CD4-positive, alpha-beta T cell (primary cell): ENCODE data around the gene DAPK3. TPM values are rescaled to one million over a fixed set of nuclear protein-coding genes. Genes with fewer than 3 reads are reported as not detected.

ENCODE experiments used
- ATAC-seq: fragments of 200-7000 bp; cut with Tn5 transposase; one replicate; pipeline ENCODE4 v1.10.0; 2022; ENCODE audit warnings: mild to moderate bottlenecking; ENCODE audit not compliant: poor library complexity
- CTCF ChIA-PET: fragments of 350-600 bp; sonication (Branson Sonifier 250); formaldehyde crosslinking; loops from one replicate; lab custom pipeline; 2021; ENCODE audit warnings: antibody characterized with exemption, inconsistent platforms; lab: Charles Lee
- POLR2A ChIA-PET: fragments of 350-600 bp; sonication (Branson Sonifier 250); formaldehyde crosslinking; loops from one replicate; lab custom pipeline; 2021; ENCODE audit warnings: antibody characterized with exemption, inconsistent platforms; lab: Charles Lee
- DNase-seq, 14 experiments: peaks; one replicate each; pipeline ENCODE4 v3.0.0-alpha.2; 2013 to 2020; ENCODE audit warnings: mixed read lengths in 2 of 14
- H3K27ac ChIP-seq, 2 donors: one replicate each; pipeline versions ENCODE4 v1.5.1 to v1.7.0; 2013; ENCODE audit warnings: low read length in 2 of 2, low read depth in 1 of 2, mild to moderate bottlenecking in 1 of 2
- H3K27me3 ChIP-seq, 2 experiments: 1 replicate in 1 of 2; 2 replicates in 1 of 2; pipeline versions ENCODE4 v1.6.1 to v1.7.0; 2013; ENCODE audit warnings: low read length in 2 of 2, control low read depth in 1 of 2, mild to moderate bottlenecking in 1 of 2, moderate library complexity in 1 of 2; ENCODE audit not compliant: insufficient read depth in 2 of 2, control insufficient read depth in 1 of 2
- H3K36me3 ChIP-seq: one replicate; pipeline ENCODE4 v1.6.1; 2013; ENCODE audit warnings: low read length, control low read depth; ENCODE audit not compliant: insufficient read depth
- H3K4me1 ChIP-seq: one replicate; pipeline ENCODE4 v1.6.1; 2013; ENCODE audit warnings: low read length, control low read depth; ENCODE audit not compliant: insufficient read depth
- H3K4me3 ChIP-seq: one replicate; pipeline ENCODE4 v1.5.1; 2013; ENCODE audit warnings: mild to moderate bottlenecking, low read length, moderate library complexity
- H3K9me3 ChIP-seq, 2 experiments: 1 replicate in 1 of 2; 2 replicates in 1 of 2; pipeline versions ENCODE4 v1.6.1 to v1.7.0; 2013; ENCODE audit warnings: low read length in 2 of 2, mild to moderate bottlenecking in 2 of 2, control low read depth in 1 of 2, moderate library complexity in 1 of 2; ENCODE audit not compliant: control insufficient read depth in 1 of 2, insufficient read depth in 1 of 2
- H3K27ac Mint-ChIP-seq: one replicate; pipeline ENCODE4 v1.8.0; 2020; ENCODE audit warnings: mixed read lengths
- H3K27me3 Mint-ChIP-seq: one replicate; pipeline ENCODE4 v1.8.0; 2021; ENCODE audit warnings: mixed read lengths
- H3K36me3 Mint-ChIP-seq: one replicate; pipeline ENCODE4 v1.8.0; 2021; ENCODE audit warnings: low read depth, mixed read lengths
- H3K4me1 Mint-ChIP-seq: one replicate; pipeline ENCODE4 v1.8.0; 2021; ENCODE audit warnings: low read depth, mixed read lengths
- H3K4me3 Mint-ChIP-seq: one replicate; pipeline ENCODE4 v1.8.0; 2020; ENCODE audit warnings: mild to moderate bottlenecking, mixed read lengths
- H3K9me3 Mint-ChIP-seq: one replicate; pipeline ENCODE4 v1.8.0; 2020; ENCODE audit warnings: mixed read lengths
- intact Hi-C, 2 experiments: fragments of 100-400 bp; cut with DNase I in 1 of 2; cut with micrococcal nuclease in 1 of 2; formaldehyde crosslinking; loops; one replicate each; pipeline versions ENCODE4 v1.15.1 to v1.9.0; 2023 to 2025; cut with DNase I, micrococcal nuclease
- microRNA-seq: library from miRNA; unstranded; fragments of <30 nt; microRNA quantifications from one replicate; pipeline ENCODE4 v1.2.0, GENCODE V29; 2021; ENCODE audit warnings: borderline microRNAs expressed, borderline replicate concordance
- total RNA-seq, 174 experiments: library from RNA in 2 of 174; stranded (reverse) in 2 of 174; gene quantifications; one replicate each; pipeline ENCODE4 v1.2.3 and lab custom pipeline; 2021 to 2026
- TF ChIP-seq, protein P1 (sequence below): fragments of 200-600 bp; IDR thresholded peaks from one replicate; pipeline ENCODE4 v1.8.0; 2022; ENCODE audit warnings: antibody characterized with exemption, mild to moderate bottlenecking

DAPK3 gene
- total RNA-seq, 2 experiments from 2014 or later = 21.1 to 22.9 TPM

DNA sequence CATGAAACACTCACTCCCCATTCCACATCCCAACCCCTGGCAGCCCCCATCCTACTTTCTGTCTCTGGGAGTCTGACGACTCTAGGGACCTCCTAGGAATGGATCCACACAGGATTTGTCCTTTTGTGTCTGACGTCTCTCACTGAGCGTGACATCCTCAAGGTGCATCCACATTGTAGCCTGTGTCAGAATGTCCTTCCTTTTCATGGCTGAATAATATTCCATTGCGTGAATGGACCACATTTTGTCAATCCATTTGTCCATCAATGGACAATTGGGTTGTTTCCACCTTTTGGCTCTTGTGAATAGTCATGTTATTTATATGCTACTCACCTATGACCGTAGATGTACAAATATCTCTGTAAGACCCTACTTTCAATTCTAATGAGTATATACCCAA is 54.9 kb downstream of the DAPK3 start:
- ATAC-seq (no peak), DNase-seq (no peak)
- ChIA-PET POLR2A (no interaction called here), CTCF (no interaction called here)
- Histone ChIP-seq H3K4me1 (no peaks in the 10 kb centered on the region), H3K27me3 (no peaks in the 10 kb centered on the region), H3K36me3 (no peaks in the 10 kb centered on the region), H3K27ac (no peak overlapping the region), H3K4me3 (no peak overlapping the region), H3K9me3 (peaks cover 0 to 18% of the 10 kb centered on the region in 2 experiments)
- no peaks in the 10 kb centered on the region for H3K4me1 Mint-ChIP-seq
- H3K9me3 Mint-ChIP-seq = no peaks in the 10 kb centered on the region
- no peaks in the 10 kb centered on the region for H3K36me3 Mint-ChIP-seq
- no peak overlapping the region for H3K27ac Mint-ChIP-seq
- H3K4me3 Mint-ChIP-seq = no peak overlapping the region
- TF ChIP-seq, protein P1, sequence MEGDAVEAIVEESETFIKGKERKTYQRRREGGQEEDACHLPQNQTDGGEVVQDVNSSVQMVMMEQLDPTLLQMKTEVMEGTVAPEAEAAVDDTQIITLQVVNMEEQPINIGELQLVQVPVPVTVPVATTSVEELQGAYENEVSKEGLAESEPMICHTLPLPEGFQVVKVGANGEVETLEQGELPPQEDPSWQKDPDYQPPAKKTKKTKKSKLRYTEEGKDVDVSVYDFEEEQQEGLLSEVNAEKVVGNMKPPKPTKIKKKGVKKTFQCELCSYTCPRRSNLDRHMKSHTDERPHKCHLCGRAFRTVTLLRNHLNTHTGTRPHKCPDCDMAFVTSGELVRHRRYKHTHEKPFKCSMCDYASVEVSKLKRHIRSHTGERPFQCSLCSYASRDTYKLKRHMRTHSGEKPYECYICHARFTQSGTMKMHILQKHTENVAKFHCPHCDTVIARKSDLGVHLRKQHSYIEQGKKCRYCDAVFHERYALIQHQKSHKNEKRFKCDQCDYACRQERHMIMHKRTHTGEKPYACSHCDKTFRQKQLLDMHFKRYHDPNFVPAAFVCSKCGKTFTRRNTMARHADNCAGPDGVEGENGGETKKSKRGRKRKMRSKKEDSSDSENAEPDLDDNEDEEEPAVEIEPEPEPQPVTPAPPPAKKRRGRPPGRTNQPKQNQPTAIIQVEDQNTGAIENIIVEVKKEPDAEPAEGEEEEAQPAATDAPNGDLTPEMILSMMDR = no peak
- intact Hi-C loops = no loop called here
- H3K27me3 Mint-ChIP-seq = peaks cover 3% of the 10 kb centered on the region

DNA sequence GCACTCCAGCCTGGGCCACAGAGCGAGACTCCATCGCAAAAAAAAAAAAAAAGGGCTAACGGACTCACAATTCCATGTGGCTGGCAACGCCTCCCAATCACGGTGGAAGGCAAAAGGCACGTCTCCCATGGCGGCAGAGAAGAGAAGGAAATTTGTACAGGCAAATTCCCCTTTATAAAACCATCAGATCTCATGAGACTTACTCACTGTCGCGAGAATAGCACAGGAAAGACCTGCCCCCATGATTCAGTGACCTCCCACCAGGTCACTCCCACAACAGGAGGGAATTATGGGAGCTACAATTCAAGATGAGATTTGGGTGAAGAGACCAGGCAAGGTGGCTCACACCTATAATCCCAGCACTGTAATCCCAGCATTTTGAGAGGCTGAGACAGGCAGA is 56.7 kb downstream of the DAPK3 start:
- Histone ChIP-seq H3K36me3 (no peaks in the 10 kb centered on the region), H3K27ac (no peak overlapping the region), H3K9me3 (peaks cover 5 to 27% of the 10 kb centered on the region in 2 experiments), H3K4me1 (no peaks in the 10 kb centered on the region), H3K27me3 (no peaks in the 10 kb centered on the region), H3K4me3 (no peak overlapping the region)
- CTCF ChIA-PET = no interaction called here
- intact Hi-C loops = no loop called here
- no peak for ATAC-seq
- POLR2A ChIA-PET = no interaction called here
- no peak for DNase-seq
- Mint-ChIP-seq H3K27ac (no peak overlapping the region), H3K27me3 (peaks cover 3% of the 10 kb centered on the region), H3K4me1 (no peaks in the 10 kb centered on the region), H3K4me3 (no peak overlapping the region), H3K36me3 (no peaks in the 10 kb centered on the region), H3K9me3 (no peaks in the 10 kb centered on the region)
- TF ChIP-seq, protein P1 = no peak

DNA sequence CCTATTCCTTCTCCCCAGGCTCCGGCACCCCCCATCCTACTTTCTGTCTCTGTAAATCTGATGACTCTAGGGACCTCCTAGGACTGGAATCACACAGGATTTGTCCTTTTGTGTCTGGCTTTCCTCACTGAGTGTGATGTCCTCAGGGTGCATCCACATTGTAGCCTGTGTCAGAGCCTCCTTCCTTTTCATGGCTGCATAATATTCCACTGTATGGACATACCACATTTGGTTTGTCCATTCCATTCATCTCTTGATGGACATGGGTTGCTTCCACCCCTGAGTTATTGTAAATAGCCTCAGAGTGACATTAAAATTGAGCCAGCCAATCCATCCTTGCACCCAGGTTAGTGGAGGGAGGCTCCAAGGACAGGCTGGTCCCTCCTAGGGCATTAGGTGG is 60.8 kb downstream of the DAPK3 start:
- TF ChIP-seq, protein P1 = no peak
- Histone ChIP-seq H3K9me3 (peaks cover 5 to 28% of the 10 kb centered on the region in 2 experiments), H3K36me3 (no peaks in the 10 kb centered on the region), H3K27ac (no peak overlapping the region), H3K4me3 (no peak overlapping the region), H3K27me3 (no peaks in the 10 kb centered on the region), H3K4me1 (no peaks in the 10 kb centered on the region)
- POLR2A ChIA-PET = no interaction called here
- CTCF ChIA-PET = no interaction called here
- ATAC-seq (no peak), DNase-seq (no peak)
- H3K4me1 Mint-ChIP-seq = no peaks in the 10 kb centered on the region
- no peak overlapping the region for H3K27ac Mint-ChIP-seq
- no peak overlapping the region for H3K4me3 Mint-ChIP-seq
- H3K9me3 Mint-ChIP-seq = no peaks in the 10 kb centered on the region
- intact Hi-C loops = no loop called here
- no peaks in the 10 kb centered on the region for H3K27me3 Mint-ChIP-seq
- H3K36me3 Mint-ChIP-seq = no peaks in the 10 kb centered on the region

Small RNA genes lying within 50 kb of the gene (microRNA-seq; reads per million reads assigned to microRNA genes)
- not detected for gene MIR637

Other genes starting within 250 kb of the DAPK3 start
- gene APBA3, start 209.4 kb downstream of the DAPK3 start, total RNA-seq = 10 to 100 TPM; 45.8 to 50.0 TPM
- gene MRPL54, start 208.4 kb downstream of the DAPK3 start, total RNA-seq = 10 to 100 TPM; 68.9 to 71.1 TPM
- gene RAX2, start 198.9 kb downstream of the DAPK3 start, total RNA-seq = not detected
- gene MATK, start 184.7 kb downstream of the DAPK3 start, total RNA-seq = 1 to 10 TPM; 9.1 to 9.4 TPM
- gene ZFR2, start 102.1 kb downstream of the DAPK3 start, total RNA-seq = under 1 TPM; 0.73 to 0.82 TPM
- gene ATCAY, start 90.4 kb downstream of the DAPK3 start, total RNA-seq = not detected
- gene NMRK2, start 38.0 kb downstream of the DAPK3 start, total RNA-seq = not detected
- 1,000 to 10,000 TPM; 2,756 to 2,866 TPM for gene EEF2, start 14.4 kb upstream of the DAPK3 start, total RNA-seq
- 10 to 100 TPM; 14.5 to 16.5 TPM for gene PIAS4, start 36.6 kb upstream of the DAPK3 start, total RNA-seq
- 10 to 100 TPM; 44.2 to 47.2 TPM for gene ZBTB7A, start 95.8 kb upstream of the DAPK3 start, total RNA-seq
- 10 to 100 TPM; 72.7 to 77.6 TPM for gene MAP2K2, start 153.0 kb upstream of the DAPK3 start, total RNA-seq
- gene CREB3L3, start 182.5 kb upstream of the DAPK3 start, total RNA-seq = under 1 TPM in 1 of 2 experiments, not detected in 1; 0.08 TPM
- gene SIRT6, start 211.5 kb upstream of the DAPK3 start, total RNA-seq = 10 to 100 TPM; 11.2 to 14.2 TPM
- gene ANKRD24, start 211.6 kb upstream of the DAPK3 start, total RNA-seq = under 1 TPM; 0.59 to 0.60 TPM